Astrocyte of the cerebellum (primary cell): Measurements from ENCODE around the gene ZFX.

ENCODE experiments used
- DNase-seq: peaks from one replicate; pipeline ENCODE4 v3.0.0-alpha.2; 2011; ENCODE audit warnings: low read depth
- H3K4me3 ChIP-seq: 2 replicates; pipeline ENCODE4 v1.5.1; 2011; ENCODE audit warnings: mild to moderate bottlenecking, low read depth, low read length, moderate library complexity
- CTCF ChIP-seq: IDR thresholded peaks from 2 replicates; pipeline ENCODE4 v1.5.1; 2012; ENCODE audit warnings: low read length, low read depth, moderate library complexity, mild to moderate bottlenecking; ENCODE audit errors: missing control alignments
- in situ Hi-C: cut with HindIII; loops from 2 replicates; pipeline ENCODE4 v1.10.0; 2017; ENCODE audit warnings: low sequenced_read_pairs

Gene ZFX

GRCh38 chrX:24145303-24146186 is 4.0 kb upstream of the ZFX start:
- no peak overlapping the region for H3K4me3 ChIP-seq
- peak; percentile 30 for TF ChIP-seq CTCF
- peak; percentile 53 for DNase-seq
- in situ Hi-C loops: no loop called here

- DNase-seq: no peak
- TF ChIP-seq CTCF: no peak
- in situ Hi-C loops: no loop called here
- H3K4me3 ChIP-seq: no peak overlapping the region
These were observed 3.1 kb upstream of the ZFX start for GRCh38 chrX:24146283-24146949.

GRCh38 chrX:24147165-24147564 is 2.4 kb upstream of the ZFX start:
- H3K4me3 ChIP-seq: no peak overlapping the region
- in situ Hi-C loops: no loop called here
- DNase-seq: no peak
- no peak for TF ChIP-seq CTCF

- no peak overlapping the region for H3K4me3 ChIP-seq
These were observed 1.4 kb upstream of the ZFX start for GRCh38 chrX:24148121-24148520.

GRCh38 chrX:24148535-24149350 is 786 bp upstream of the ZFX start:
- peak overlapping the region; percentile 90 for H3K4me3 ChIP-seq
- in situ Hi-C loops: no loop called here
- DNase-seq: no peak
- TF ChIP-seq CTCF: no peak

More at GRCh38 chrX:24148121-24148520, 1.4 kb upstream of the ZFX start:
- DNase-seq: no peak
- no peak for TF ChIP-seq CTCF
- in situ Hi-C loops: no loop called here

GRCh38 chrX:24150051-24150790 is 692 bp downstream of the ZFX start:
- peak overlapping the region; percentile 90 for H3K4me3 ChIP-seq
- DNase-seq: peak; percentile 81
- in situ Hi-C loops: no loop called here
- TF ChIP-seq CTCF: peak; percentile 44
